Measurements from ENCODE around the gene NDUFA8.

The NDUFA8 gene

GRCh38 chr9:122095010-122095767, 64.4 kb downstream of the NDUFA8 start:
- peak; percentile 35 for DNase-seq

All from NCI-H1105 treated with DMSO at 0.1 percent for 48 hours (cell line).